Breast epithelium (tissue), 3 donors: Measurements from ENCODE around the gene PPP1R16B.

Experiments used
- CTCF ChIP-seq, 3 donors: fragments of 450-650 bp; IDR thresholded peaks; one replicate each; pipeline ENCODE4 v1.5.1; 2016 to 2017; ENCODE audit warnings: antibody characterized with exemption in 3 of 3, mild to moderate bottlenecking in 3 of 3, moderate library complexity in 3 of 3
- POLR2A ChIP-seq: fragments of 450-650 bp; IDR thresholded peaks from one replicate; pipeline ENCODE4 v1.6.1; 2016; ENCODE audit warnings: antibody characterized with exemption, mild to moderate bottlenecking, moderate library complexity

DNA sequence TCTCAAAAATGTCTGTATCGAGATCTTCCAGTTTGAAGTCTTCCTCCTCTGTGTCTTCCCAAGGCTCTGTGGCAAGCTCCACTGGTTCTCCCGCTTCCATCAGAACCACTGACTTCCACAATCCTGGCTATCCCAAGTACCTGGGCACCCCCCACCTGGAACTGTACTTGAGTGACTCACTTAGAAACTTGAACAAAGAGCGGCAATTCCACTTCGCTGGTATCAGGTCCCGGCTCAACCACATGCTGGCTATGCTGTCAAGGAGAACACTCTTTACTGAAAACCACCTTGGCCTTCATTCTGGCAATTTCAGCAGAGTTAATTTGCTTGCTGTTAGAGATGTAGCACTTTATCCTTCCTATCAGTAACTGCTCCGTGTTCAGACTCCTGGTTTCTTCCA is 146.7 kb downstream of the PPP1R16B start:
- TF ChIP-seq CTCF (IDR thresholded peaks at IDR 0.05) (no peak), POLR2A (no peak)
